ENCODE data around the gene VGLL4. TPM values are rescaled to one million over a fixed set of nuclear protein-coding genes. Genes with fewer than 3 reads are reported as not detected.

VGLL4 gene
- polyA plus RNA-seq, 1 donor (not counting 4 experiments of a cell fraction or from before 2014, with no cell fraction given): 32.6 TPM

- Histone ChIP-seq H3K36me3 (ENCODE audit: control insufficient read depth in 2 of 2, extremely low read depth in 1 of 2, insufficient read depth in 2 of 2, low read length in 2 of 2) (peaks cover 7 to 10% of the 10 kb centered on the region in 2 experiments), H3K27me3 (ENCODE audit: control insufficient read depth, extremely low read depth, insufficient read depth, low read length) (no peaks in the 10 kb centered on the region), H4K20me1 (ENCODE audit: control insufficient read depth, extremely low read depth, insufficient read depth, low read length) (peaks cover 8% of the 10 kb centered on the region), H3K4me3 (ENCODE audit: control insufficient read depth in 2 of 3, extremely low read depth in 1 of 3, insufficient read depth in 2 of 3, low read depth in 1 of 3, low read length in 3 of 3) (no peak overlapping the region), H3K9me3 (ENCODE audit: control insufficient read depth, low read depth, low read length) (no peaks in the 10 kb centered on the region), H3K4me1 (ENCODE audit: control insufficient read depth, extremely low read depth, insufficient read depth, low read length) (peaks cover 15% of the 10 kb centered on the region), H3K27ac (ENCODE audit: control insufficient read depth, insufficient read depth, low read length) (no peak overlapping the region), H3K9me1 (ENCODE audit: control insufficient read depth, extremely low read depth, insufficient read depth, low read length) (no peaks in the 10 kb centered on the region), H3K79me2 (ENCODE audit: control insufficient read depth, insufficient read depth, low read length) (peaks cover 83% of the 10 kb centered on the region), H3K4me2 (ENCODE audit: control insufficient read depth, extremely low read depth, insufficient read depth, low read depth, low read length) (no peak overlapping the region), H2AFZ (ENCODE audit: control insufficient read depth, low read length) (no peak overlapping the region), H3K9ac (ENCODE audit: control insufficient read depth, extremely low read depth, insufficient read depth, low read length) (no peak overlapping the region)
- dilution Hi-C loops (cut with MboI; ENCODE audit: extremely low pct_ligation_motif_present, low sequenced_read_pairs): no loop called here
- TF ChIP-seq EZH2 (IDR thresholded peaks at IDR 0.05; ENCODE audit: low read length): no peak
- TF ChIP-seq CTCF (optimal IDR thresholded peaks at IDR 0.05 in 1 of 3, IDR thresholded peaks at IDR 0.05 in 1 of 3, conservative IDR thresholded peaks at IDR 0.05 in 1 of 3; ENCODE audit: extremely low read depth in 1 of 3, insufficient read depth in 2 of 3, low read length in 3 of 3): no peak
- FAIRE-seq (no peak), DNase-seq (ENCODE audit: low read depth, low spot score) (no peak)
Observed at GRCh38 chr3:11611341-11611799, 32.3 kb downstream of the VGLL4 start.

GRCh38 chr3:11610700-11611275 is 32.9 kb downstream of the VGLL4 start:
- no peaks in the 10 kb centered on the region for H3K9me1 ChIP-seq (ENCODE audit: control insufficient read depth, extremely low read depth, insufficient read depth, low read length)
- H3K4me3 ChIP-seq (ENCODE audit: control insufficient read depth in 2 of 3, extremely low read depth in 1 of 3, insufficient read depth in 2 of 3, low read depth in 1 of 3, low read length in 3 of 3): no peak overlapping the region
- peaks cover 4% of the 10 kb centered on the region for H4K20me1 ChIP-seq (ENCODE audit: control insufficient read depth, extremely low read depth, insufficient read depth, low read length)
- H3K27me3 ChIP-seq (ENCODE audit: control insufficient read depth, extremely low read depth, insufficient read depth, low read length): no peaks in the 10 kb centered on the region
- H3K4me1 ChIP-seq (ENCODE audit: control insufficient read depth, extremely low read depth, insufficient read depth, low read length): peaks cover 15% of the 10 kb centered on the region
- FAIRE-seq (no peak), DNase-seq (ENCODE audit: low read depth, low spot score) (no peak)
- no peak overlapping the region for H2AFZ ChIP-seq (ENCODE audit: control insufficient read depth, low read length)
- peaks cover 83% of the 10 kb centered on the region for H3K79me2 ChIP-seq (ENCODE audit: control insufficient read depth, insufficient read depth, low read length)
- no peak overlapping the region for H3K27ac ChIP-seq (ENCODE audit: control insufficient read depth, insufficient read depth, low read length)
- dilution Hi-C loops (cut with MboI; ENCODE audit: extremely low pct_ligation_motif_present, low sequenced_read_pairs): no loop called here
- no peak overlapping the region for H3K9ac ChIP-seq (ENCODE audit: control insufficient read depth, extremely low read depth, insufficient read depth, low read length)
- no peaks in the 10 kb centered on the region for H3K9me3 ChIP-seq (ENCODE audit: control insufficient read depth, low read depth, low read length)
- H3K4me2 ChIP-seq (ENCODE audit: control insufficient read depth, extremely low read depth, insufficient read depth, low read depth, low read length): no peak overlapping the region
- H3K36me3 ChIP-seq (ENCODE audit: control insufficient read depth in 2 of 2, extremely low read depth in 1 of 2, insufficient read depth in 2 of 2, low read length in 2 of 2): peaks cover 9 to 10% of the 10 kb centered on the region in 2 experiments
- TF ChIP-seq EZH2 (IDR thresholded peaks at IDR 0.05; ENCODE audit: low read length) (no peak), CTCF (optimal IDR thresholded peaks at IDR 0.05 in 1 of 3, IDR thresholded peaks at IDR 0.05 in 1 of 3, conservative IDR thresholded peaks at IDR 0.05 in 1 of 3; ENCODE audit: extremely low read depth in 1 of 3, insufficient read depth in 2 of 3, low read length in 3 of 3) (no peak)

Data from keratinocyte (primary cell).